CD14-positive monocyte (primary cell): Measurements from ENCODE around the gene GALNTL6. TPM values are rescaled to one million over a fixed set of nuclear protein-coding genes. Genes with fewer than 3 reads are reported as not detected.

Source experiments
- DNase-seq, 3 donors: peaks; one replicate each; pipeline ENCODE4 v3.0.0-alpha.2; 2011 to 2022
- H2AFZ ChIP-seq: 2 replicates; pipeline ENCODE4 v1.6.0; 2012; ENCODE audit warnings: mild to moderate bottlenecking, low read depth, low read length, inconsistent platforms; ENCODE audit not compliant: insufficient read depth, poor library complexity, severe bottlenecking
- H3K27ac ChIP-seq, 2 donors: 1 replicate in 1 of 2; 2 replicates in 1 of 2; pipeline ENCODE4 v1.5.1; 2012 to 2013; ENCODE audit warnings: low read length in 2 of 2, control low read depth in 1 of 2, inconsistent platforms in 1 of 2, low read depth in 1 of 2, mild to moderate bottlenecking in 1 of 2
- H3K27me3 ChIP-seq, 2 donors: one replicate each; pipeline versions ENCODE4 v1.6.0 to v1.6.1; 2011 to 2013; ENCODE audit warnings: low read length in 2 of 2; ENCODE audit not compliant: control insufficient read depth in 2 of 2, insufficient read depth in 2 of 2
- H3K36me3 ChIP-seq, 2 donors: replicated peaks in 1 of 2; 1 replicate in 1 of 2; 2 replicates in 1 of 2; pipeline versions ENCODE4 v1.5.1 to v1.6.1; 2012 to 2013; ENCODE audit warnings: low read length in 2 of 2, control low read depth in 1 of 2, inconsistent platforms in 1 of 2, mild to moderate bottlenecking in 1 of 2; ENCODE audit not compliant: insufficient read depth in 2 of 2, control insufficient read depth in 1 of 2
- H3K4me1 ChIP-seq, 2 donors: 1 replicate in 1 of 2; 2 replicates in 1 of 2; pipeline versions ENCODE4 v1.5.1 to v1.6.1; 2012 to 2013; ENCODE audit warnings: low read length in 2 of 2, control low read depth in 1 of 2, inconsistent platforms in 1 of 2, mild to moderate bottlenecking in 1 of 2, moderate library complexity in 1 of 2; ENCODE audit not compliant: insufficient read depth in 2 of 2, control insufficient read depth in 1 of 2
- H3K4me2 ChIP-seq: replicated peaks from 2 replicates; pipeline ENCODE3; 2012; ENCODE audit warnings: low read length, moderate library complexity, mild to moderate bottlenecking; ENCODE audit not compliant: poor library complexity, severe bottlenecking; ENCODE audit errors: extremely low read depth
- H3K4me3 ChIP-seq, 3 experiments: fragments of 200-600 bp in 1 of 3; sonication (generic) in 1 of 3; replicated peaks in 1 of 3; 1 replicate in 2 of 3; 2 replicates in 1 of 3; pipeline ENCODE4 v1.5.1; 2011 to 2013; ENCODE audit warnings: low read length in 3 of 3, mild to moderate bottlenecking in 3 of 3, control low read depth in 2 of 3, low read depth in 2 of 3, inconsistent platforms in 1 of 3, moderate library complexity in 1 of 3
- H3K79me2 ChIP-seq: 2 replicates; pipeline ENCODE4 v1.6.0; 2012; ENCODE audit warnings: mild to moderate bottlenecking, control low read depth, inconsistent platforms, low read length, moderate library complexity; ENCODE audit not compliant: insufficient read depth
- H3K9ac ChIP-seq: 2 replicates; pipeline ENCODE4 v1.6.0; 2017; ENCODE audit warnings: low read length, mild to moderate bottlenecking; ENCODE audit not compliant: insufficient read depth, poor library complexity, severe bottlenecking
- H3K9me3 ChIP-seq, 2 donors: replicated peaks in 1 of 2; 1 replicate in 1 of 2; 2 replicates in 1 of 2; pipeline versions ENCODE4 v1.5.1 to v1.6.1; 2012 to 2013; ENCODE audit warnings: low read length in 2 of 2, control low read depth in 1 of 2; ENCODE audit not compliant: control insufficient read depth in 1 of 2, insufficient read depth in 1 of 2
- H4K20me1 ChIP-seq: 2 replicates; pipeline ENCODE4 v1.6.0; 2012; ENCODE audit warnings: mild to moderate bottlenecking, low read length, control low read depth, moderate library complexity; ENCODE audit not compliant: insufficient read depth
- H3K27ac Mint-ChIP-seq, 7 donors: one replicate each; pipeline ENCODE4 v1.8.0; 2020; ENCODE audit warnings: mild to moderate bottlenecking in 7 of 7, mixed read lengths in 7 of 7, moderate library complexity in 6 of 7, inconsistent platforms in 2 of 7
- H3K27me3 Mint-ChIP-seq, 3 donors: one replicate each; pipeline ENCODE4 v1.8.0; 2021 to 2022; ENCODE audit warnings: low read depth in 3 of 3, mild to moderate bottlenecking in 3 of 3, mixed read lengths in 3 of 3, moderate library complexity in 3 of 3, inconsistent platforms in 1 of 3
- H3K36me3 Mint-ChIP-seq, 2 donors: one replicate each; pipeline ENCODE4 v1.8.0; 2020; ENCODE audit warnings: mixed read lengths in 2 of 2, inconsistent platforms in 1 of 2, mild to moderate bottlenecking in 1 of 2
- H3K4me1 Mint-ChIP-seq: one replicate; pipeline ENCODE4 v1.8.0; 2020; ENCODE audit warnings: mild to moderate bottlenecking, mixed read lengths
- H3K4me3 Mint-ChIP-seq, 2 donors: one replicate each; pipeline ENCODE4 v1.8.0; 2020; ENCODE audit warnings: mild to moderate bottlenecking in 2 of 2, mixed read lengths in 2 of 2, moderate library complexity in 1 of 2
- H3K9me3 Mint-ChIP-seq, 7 donors: one replicate each; pipeline ENCODE4 v1.8.0; 2020 to 2022; ENCODE audit warnings: mixed read lengths in 7 of 7, mild to moderate bottlenecking in 6 of 7, moderate library complexity in 6 of 7, inconsistent platforms in 2 of 7
- WGBS: methylation state at CpG from one replicate; pipeline ENCODE4 v1.1.5; 2013; ENCODE audit warnings: missing lambda C conversion rate; ENCODE audit not compliant: insufficient coverage; 5-methylcytosine and 5-hydroxymethylcytosine counted together
- intact Hi-C, 2 donors: fragments of 100-400 bp; cut with micrococcal nuclease; formaldehyde crosslinking; loops; one replicate each; pipeline versions ENCODE4 v1.15.0 to v1.15.1; 2023
- polyA plus RNA-seq, 3 donors: library from polyadenylated mRNA; depleted of rRNA in 1 of 3; unstranded in 2 of 3; stranded (reverse) in 1 of 3; fragments of 300-500 nt in 2 of 3; fragments of >200 nt in 1 of 3; fragmentation: Illumina TruSeq in 2 of 3; gene quantifications; 1 replicate in 2 of 3; 2 replicates in 1 of 3; pipeline ENCODE4 v1.2.3, GENCODE V29; 2012 to 2021
- TF ChIP-seq, protein P1 (sequence below): fragments of 200-600 bp; IDR thresholded peaks from one replicate; pipeline ENCODE4 v1.8.0; 2022; ENCODE audit warnings: antibody characterized with exemption, mild to moderate bottlenecking

The GALNTL6 gene
- polyA plus RNA-seq, 3 donors, result 0.05 TPM; not detected in 2

DNA sequence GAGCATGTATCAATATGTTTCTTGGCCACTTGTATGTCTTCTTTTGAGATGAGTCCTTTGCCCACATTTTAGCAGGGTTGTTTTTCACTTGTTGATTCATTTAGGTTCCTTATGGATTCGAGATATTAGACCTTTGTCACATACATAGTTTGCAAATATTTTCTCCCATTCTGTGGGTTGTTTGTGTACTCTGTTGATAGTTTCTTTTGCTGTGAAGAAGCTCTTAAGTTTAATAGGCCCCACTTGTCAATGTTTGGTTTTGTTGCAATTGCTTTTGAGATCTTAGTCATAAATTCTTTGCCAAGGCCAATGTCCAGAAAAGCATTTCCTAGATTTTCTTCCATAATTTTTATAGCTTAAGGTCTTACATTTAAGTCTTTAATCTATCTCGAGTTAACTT, 1074.8 kb downstream of the GALNTL6 start:
- Mint-ChIP-seq H3K36me3 (no peaks in the 10 kb centered on the region), H3K4me3 (no peak overlapping the region), H3K9me3 (peaks cover 4 to 15% (median 8%) of the 10 kb centered on the region in 7 donors), H3K4me1 (no peaks in the 10 kb centered on the region), H3K27ac (no peak overlapping the region), H3K27me3 (peaks cover 0 to 2% (median 2%) of the 10 kb centered on the region in 3 donors)
- no peak overlapping the region for H3K4me2 ChIP-seq
- no peaks in the 10 kb centered on the region for H3K4me1 ChIP-seq
- TF ChIP-seq, protein P1, sequence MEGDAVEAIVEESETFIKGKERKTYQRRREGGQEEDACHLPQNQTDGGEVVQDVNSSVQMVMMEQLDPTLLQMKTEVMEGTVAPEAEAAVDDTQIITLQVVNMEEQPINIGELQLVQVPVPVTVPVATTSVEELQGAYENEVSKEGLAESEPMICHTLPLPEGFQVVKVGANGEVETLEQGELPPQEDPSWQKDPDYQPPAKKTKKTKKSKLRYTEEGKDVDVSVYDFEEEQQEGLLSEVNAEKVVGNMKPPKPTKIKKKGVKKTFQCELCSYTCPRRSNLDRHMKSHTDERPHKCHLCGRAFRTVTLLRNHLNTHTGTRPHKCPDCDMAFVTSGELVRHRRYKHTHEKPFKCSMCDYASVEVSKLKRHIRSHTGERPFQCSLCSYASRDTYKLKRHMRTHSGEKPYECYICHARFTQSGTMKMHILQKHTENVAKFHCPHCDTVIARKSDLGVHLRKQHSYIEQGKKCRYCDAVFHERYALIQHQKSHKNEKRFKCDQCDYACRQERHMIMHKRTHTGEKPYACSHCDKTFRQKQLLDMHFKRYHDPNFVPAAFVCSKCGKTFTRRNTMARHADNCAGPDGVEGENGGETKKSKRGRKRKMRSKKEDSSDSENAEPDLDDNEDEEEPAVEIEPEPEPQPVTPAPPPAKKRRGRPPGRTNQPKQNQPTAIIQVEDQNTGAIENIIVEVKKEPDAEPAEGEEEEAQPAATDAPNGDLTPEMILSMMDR, result no peak
- intact Hi-C loops, result no loop called here
- no peak overlapping the region for H3K27ac ChIP-seq
- no peaks in the 10 kb centered on the region for H3K36me3 ChIP-seq
- no peak overlapping the region for H2AFZ ChIP-seq
- H3K9ac ChIP-seq, result no peak overlapping the region
- no peaks in the 10 kb centered on the region for H4K20me1 ChIP-seq
- H3K27me3 ChIP-seq, result no peaks in the 10 kb centered on the region
- no peaks in the 10 kb centered on the region for H3K79me2 ChIP-seq
- no CpG with 5 or more reads among the region's 2 CpGs for WGBS
- no peaks in the 10 kb centered on the region for H3K9me3 ChIP-seq
- H3K4me3 ChIP-seq, result no peak overlapping the region
- no peak for DNase-seq

DNA sequence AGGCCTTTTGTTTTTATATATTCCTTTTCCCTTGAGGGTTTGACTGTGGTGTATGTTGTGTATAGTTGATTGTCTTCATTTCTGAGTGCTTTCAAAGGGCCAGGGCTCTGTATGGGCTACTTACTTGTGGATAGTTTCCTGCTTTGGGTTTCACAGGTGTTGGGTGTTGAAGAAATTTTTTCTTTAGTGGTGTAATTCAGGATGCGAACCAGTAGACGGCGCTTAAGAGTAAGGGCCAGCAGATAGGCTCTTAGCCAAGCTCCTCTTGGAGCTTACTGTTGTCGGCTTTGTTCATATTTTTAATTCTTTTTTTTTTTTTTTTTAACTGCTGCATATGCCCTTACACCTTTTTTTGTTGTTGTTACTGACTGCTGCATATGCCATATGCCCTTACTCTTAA, 1079.1 kb downstream of the GALNTL6 start:
- Mint-ChIP-seq H3K4me3 (no peak overlapping the region), H3K9me3 (peaks cover 5 to 26% (median 18%) of the 10 kb centered on the region in 7 donors), H3K4me1 (no peaks in the 10 kb centered on the region), H3K27ac (no peak overlapping the region), H3K36me3 (no peaks in the 10 kb centered on the region), H3K27me3 (peaks cover 0 to 2% (median 2%) of the 10 kb centered on the region in 3 donors)
- Histone ChIP-seq H3K36me3 (no peaks in the 10 kb centered on the region), H3K27me3 (no peaks in the 10 kb centered on the region), H3K9me3 (peaks cover 11 to 15% of the 10 kb centered on the region in 2 donors), H3K4me2 (no peak overlapping the region), H2AFZ (no peak overlapping the region), H3K9ac (no peak overlapping the region), H3K4me3 (no peak overlapping the region), H4K20me1 (no peaks in the 10 kb centered on the region), H3K4me1 (no peaks in the 10 kb centered on the region), H3K27ac (no peak overlapping the region), H3K79me2 (no peaks in the 10 kb centered on the region)
- no peak for DNase-seq
- TF ChIP-seq, protein P1, result peak; percentile 30
- intact Hi-C loops, result no loop called here
- WGBS, result 80% methylated on average over 1 of the region's 4 CpGs
